ENCODE data around the gene VANGL2.

VANGL2 gene

DNA sequence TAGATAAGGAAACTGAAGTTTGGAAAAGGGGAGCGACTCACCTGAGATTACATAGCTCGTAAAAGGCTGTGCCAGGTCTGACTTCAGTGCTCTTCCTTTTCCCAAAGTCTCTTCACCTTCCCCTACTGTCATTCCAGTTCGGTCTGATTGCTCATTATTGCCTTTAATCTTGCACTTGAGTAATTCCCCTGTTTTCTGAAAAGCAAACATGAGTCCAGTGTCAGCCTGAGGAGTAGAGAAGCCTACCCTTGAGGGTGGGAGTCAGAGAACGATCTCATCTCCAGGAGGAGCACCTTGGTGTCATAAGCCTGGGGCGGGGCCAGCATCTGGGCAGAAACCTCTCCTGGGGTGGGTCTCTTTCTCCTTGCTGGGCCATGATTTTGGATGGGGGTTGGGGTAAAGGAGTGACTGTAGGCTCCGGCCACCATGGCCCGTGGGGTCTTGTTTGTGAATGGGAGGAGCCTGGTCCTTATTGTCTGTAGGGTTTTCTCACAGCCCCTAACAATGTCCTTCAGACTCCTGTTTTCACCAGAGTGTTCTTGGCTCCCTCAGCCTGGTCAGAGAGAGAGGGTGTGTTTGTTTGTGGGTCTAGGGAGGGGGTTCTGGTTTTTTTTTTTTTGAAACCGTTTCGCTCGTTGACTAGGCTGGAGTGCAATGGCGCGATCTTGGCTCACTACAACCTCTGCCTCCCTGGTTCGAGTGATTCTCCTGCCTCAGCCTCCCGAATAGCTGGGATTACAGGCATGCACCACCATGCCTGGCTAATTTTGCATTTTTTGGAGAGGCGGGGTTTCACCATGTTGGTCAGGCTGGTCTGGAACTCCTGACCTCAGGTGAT lies 6.0 kb downstream of the VANGL2 start:
- no peak for DNase-seq

- no peak for DNase-seq
Measured at GRCh38 chr1:160407839-160408801, 7.8 kb downstream of the VANGL2 start.

DNA sequence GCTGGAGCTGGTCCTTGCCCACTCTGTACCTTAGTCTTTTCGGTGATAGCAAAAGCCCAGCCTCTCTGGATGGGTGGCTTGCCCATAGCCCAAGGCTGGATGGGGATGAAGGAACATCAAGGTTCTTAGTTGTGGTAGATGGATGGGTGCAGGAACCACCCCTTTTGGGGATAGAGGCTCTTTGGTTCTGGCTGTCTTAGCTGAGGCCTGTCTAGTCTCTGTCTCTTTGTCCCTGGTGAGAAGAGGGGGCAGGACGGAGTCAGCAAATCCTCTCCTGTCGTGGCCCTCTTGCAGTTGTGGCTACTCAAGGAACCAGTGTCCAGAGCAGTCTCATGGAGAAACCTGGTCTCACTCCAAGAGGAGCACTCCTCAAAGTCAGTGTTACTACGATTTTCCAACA lies 8.5 kb downstream of the VANGL2 start:
- no peak for DNase-seq

GRCh38 chr1:160409486-160409885 lies 9.1 kb downstream of the VANGL2 start:
- no peak for DNase-seq

GRCh38 chr1:160410406-160411005 lies 10.1 kb downstream of the VANGL2 start:
- DNase-seq, result no peak

DNA sequence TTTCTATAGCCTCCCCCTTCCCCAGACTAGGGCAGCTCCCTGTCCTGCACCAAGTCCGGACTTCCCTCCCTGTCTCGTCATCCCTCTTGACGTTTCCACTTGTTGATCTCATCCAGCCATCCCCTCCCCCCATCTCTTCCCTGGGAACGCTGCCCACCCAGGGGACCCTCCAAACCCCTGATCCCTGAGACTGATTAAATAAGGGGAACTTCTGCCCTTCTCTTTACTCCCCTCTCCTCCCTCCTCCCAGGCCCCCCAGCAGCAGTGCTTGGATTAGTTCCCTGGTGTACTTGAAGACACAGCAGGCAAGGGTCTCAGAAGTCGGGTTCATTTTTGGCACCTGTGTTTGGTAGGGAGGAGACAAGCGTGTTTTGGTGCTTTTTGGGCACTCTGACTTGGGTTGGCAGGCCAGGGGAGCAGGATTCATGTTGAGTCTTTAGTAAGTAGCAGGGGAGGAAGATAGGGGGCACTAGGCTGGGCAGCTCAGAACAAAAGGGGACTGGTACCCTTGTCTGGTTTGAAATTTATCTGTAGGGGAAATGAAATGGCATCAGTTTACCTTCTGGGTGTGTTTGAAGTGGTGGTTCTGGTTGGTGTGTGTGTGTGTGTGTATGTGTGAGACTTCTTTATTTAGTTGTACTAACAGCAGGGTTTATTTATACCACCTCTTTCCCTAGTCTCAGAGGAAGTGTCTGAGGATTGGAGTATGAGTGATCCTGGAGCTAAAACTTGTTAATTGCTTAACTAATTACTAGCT lies 11.1 kb downstream of the VANGL2 start:
- DNase-seq, result no peak

DNA sequence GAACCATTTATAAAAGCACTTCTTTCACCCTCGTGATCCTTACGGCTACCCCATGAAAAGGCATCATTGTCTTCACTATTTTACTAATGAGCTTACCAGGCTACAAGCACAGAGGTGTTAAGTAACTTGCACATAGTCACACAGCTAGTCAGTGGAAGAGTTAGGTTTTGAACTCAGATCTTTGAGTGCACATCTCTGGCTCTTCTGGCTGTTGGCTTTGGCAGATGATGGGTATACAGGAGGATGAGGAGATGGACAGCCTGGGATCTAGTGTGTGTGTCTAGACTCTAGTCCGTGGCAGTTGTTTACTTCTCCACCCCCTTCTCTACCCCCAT lies 11.6 kb downstream of the VANGL2 start:
- DNase-seq, result no peak

- DNase-seq, result no peak
Measured at GRCh38 chr1:160413716-160414115, 13.4 kb downstream of the VANGL2 start.

DNA sequence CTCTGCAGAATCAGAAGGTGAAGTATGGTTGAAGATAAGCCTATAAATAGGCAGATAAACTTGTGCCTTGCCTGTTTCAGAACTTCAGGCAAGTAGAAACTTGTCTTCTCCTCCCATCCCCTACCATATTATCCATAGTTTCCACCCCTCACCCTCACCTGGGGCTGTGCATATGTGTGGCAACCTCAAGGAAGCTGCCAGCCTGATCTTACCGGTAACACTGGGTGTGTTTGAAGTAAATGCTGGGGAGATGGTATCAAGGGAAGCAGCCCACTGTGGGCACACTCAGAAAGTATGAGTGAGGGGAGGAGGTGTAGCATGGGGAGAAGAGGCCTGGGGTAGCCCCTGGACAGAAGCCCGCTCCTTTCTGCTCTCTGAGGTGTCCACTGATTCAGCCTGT lies 14.5 kb downstream of the VANGL2 start:
- no peak for DNase-seq

GRCh38 chr1:160415696-160416290 lies 15.4 kb downstream of the VANGL2 start:
- DNase-seq, result no peak

DNA sequence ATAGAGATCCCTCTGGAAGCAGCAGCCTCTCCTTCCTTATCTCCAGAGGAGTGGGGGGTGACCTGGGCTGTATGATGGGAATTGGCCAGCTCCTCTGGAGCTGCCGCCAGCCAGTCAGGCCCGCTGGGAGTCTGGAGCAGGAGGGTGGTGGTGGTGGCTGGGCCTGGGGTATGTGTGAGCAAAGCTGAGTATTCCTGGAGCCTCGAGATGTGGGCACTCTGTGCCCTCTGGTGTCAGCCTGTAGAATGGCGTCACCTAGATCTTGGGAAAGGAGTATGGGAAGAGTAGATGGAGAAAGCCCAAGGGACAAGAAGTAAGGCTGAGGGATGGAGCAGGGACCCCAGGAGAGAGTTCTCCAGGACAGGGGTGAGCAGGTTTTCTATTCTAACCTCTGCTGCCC lies 16.0 kb downstream of the VANGL2 start:
- DNase-seq, result no peak

DNA sequence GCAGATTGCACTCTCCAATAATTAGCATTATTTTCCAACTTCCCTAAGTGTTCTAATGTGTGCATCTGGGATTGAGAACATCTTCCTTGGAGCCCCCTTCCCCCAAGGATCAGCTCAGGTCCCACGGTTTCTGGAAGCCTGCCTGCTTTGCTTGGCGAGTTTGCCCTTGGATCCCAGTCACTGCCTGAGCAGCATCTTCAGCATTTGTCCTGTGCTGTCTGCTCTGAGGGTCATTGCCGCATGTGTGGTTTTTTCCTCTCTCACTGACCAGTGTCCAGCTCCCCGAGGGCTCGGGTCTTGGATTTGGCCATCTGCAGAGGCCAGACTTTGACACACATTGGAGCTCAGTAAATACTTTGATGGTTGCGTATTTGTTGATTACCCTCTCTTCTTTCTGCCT lies 18.1 kb downstream of the VANGL2 start:
- no peak for DNase-seq

DNA sequence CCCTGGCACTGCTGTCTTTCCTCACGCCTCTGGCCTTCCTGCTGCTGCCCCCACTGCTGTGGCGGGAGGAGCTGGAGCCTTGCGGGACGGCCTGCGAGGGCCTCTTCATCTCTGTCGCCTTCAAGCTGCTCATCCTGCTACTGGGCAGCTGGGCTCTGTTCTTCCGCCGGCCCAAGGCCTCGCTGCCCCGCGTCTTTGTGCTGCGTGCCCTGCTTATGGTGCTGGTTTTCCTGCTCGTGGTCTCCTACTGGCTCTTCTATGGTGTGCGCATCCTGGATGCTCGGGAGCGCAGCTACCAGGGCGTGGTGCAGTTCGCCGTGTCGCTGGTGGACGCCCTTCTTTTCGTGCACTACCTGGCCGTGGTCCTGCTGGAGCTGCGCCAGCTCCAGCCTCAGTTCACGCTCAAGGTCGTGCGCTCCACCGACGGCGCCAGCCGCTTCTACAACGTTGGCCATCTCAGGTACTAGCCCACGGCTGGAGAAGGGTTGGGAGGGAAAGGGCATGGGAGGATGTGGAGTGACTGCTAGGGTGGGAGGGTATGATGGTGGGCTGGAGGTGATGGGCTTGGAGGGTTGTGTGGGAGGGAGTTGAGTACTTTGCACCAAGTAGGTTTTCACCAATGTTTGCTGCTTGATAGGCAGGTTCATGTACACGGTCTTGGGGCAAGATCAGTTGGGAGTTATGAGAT lies 18.9 kb downstream of the VANGL2 start:
- DNase-seq, result no peak

GRCh38 chr1:160419838-160420169 lies 19.4 kb downstream of the VANGL2 start:
- no peak for DNase-seq

DNA sequence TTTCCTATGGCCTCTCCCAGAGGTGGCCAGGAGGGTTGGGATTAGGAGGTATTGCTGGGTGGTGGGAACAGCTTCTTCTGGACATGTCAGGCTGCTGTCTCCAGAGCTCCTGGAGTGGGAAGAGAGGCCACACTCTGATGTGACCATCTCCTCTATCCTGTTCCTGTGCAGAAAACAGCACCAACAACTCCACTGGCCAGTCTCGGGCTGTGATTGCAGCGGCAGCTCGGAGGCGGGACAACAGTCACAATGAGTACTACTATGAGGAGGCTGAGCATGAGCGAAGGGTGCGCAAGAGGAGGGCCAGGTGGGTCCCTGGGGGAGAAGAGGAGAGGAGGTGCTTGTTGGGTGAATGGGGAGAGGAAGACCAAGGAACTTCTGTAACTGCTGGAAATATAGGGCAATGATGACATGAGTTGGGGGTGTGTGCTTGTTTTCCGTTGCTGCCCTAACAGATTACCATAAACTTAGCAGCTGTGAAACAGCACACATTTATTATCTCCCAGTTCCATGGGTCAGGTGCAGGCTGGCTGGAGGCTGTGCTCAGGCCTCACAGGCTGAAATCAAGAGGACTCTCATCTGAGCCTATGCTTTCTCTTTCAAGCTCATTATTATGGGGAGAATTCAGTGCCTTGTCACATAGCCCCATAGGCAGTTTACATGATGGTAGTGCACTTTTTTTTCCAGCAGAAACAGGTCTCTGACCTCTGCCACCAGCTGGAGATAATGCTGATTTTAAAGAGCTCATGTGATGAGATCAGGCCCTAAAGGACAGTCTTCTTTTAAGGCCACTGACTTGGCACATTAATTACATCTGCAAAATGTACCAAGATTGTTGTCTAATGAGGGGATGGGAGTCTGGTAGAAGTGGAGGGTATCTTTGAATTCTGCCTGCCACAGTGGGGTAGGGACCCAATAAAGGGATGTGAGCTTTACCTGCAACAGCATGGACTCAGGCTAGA lies 20.8 kb downstream of the VANGL2 start:
- no peak for DNase-seq

GRCh38 chr1:160421881-160422280 lies 21.5 kb downstream of the VANGL2 start:
- no peak for DNase-seq

DNA sequence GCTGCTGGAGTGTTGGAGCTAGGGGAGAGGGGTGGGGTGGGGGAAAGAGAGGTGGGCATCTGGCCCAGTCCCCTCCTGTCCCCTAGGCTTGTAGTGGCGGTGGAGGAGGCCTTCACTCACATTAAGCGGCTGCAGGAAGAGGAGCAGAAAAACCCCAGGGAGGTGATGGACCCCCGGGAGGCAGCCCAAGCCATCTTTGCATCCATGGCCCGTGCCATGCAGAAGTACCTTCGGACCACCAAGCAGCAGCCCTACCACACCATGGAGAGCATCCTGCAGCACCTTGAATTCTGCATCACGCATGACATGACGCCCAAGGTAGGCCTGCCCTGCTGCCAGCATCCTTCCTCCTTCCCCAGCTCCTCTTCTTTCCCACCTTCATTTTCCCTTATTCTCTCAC lies 23.6 kb downstream of the VANGL2 start:
- DNase-seq, result no peak

DNA sequence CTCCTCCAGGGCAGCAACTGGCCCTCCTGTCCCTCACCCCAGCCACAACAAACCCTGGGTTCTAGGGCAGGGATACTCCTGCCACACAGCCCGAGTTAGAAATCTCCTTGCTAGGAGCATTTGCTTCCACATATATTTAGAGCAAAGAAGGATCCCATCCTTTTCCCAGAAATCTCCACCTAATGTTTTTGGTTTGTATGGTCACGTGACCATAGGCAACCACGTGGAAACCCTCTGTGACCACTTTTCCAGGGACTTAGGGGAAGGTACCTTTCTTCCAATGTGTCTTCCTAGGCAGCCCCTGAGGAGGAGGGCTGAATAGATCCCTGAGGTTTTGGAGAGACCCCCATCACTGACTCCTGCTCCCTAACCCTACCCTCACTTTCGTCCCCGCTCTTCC lies 25.5 kb downstream of the VANGL2 start:
- no peak for DNase-seq

- DNase-seq, result no peak
Measured at GRCh38 chr1:160427625-160428024, 27.3 kb downstream of the VANGL2 start.

DNA sequence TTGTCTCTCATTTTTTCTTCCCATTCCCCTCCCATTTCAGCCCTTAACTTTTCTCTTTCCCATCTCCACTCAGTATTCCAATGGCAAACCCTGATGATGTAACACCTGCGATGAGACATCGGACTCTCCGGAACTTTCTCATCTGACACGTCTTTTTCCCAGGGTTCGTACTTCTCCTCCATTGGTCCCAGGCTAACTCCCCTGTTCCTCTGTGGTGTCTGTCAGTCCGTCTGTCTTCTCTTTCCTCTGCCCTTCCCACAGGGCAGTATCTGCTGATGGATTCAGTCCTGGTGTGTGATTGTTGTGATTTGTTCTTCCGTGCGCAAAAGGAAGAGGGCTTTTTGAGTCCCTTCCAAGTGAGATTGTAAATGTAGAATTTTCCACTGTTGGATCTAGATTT lies 27.7 kb downstream of the VANGL2 start:
- DNase-seq, result no peak

DNA sequence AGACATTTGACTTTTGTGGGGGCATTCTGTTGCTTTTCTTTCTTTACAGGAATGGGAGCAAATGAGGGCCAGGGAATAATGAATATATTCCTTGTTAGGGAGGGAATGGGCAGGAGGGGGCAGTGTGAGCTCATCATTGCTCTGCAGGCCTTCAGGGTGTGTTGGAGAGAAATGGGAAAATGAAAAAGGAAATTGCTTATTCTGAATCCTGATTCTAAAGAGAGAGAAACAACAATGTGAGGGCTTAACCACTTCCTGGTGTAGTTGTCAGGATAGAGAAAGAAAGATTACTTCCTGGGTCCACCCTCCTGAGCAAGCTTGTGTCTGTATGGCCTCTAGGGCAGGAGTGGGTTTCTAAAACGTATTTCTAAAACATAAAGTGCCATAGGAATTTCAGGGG lies 28.3 kb downstream of the VANGL2 start:
- no peak for DNase-seq

Measured in NCI-H1417 treated with DMSO at 0.1 percent for 48 hours (cell line).